ENCODE data around the gene GPR3. TPM values are rescaled to one million over a fixed set of nuclear protein-coding genes. Genes with fewer than 3 reads are reported as not detected.

The GPR3 gene
- polyA plus RNA-seq, 2 of the 4 experiments (the other 2 are of a cell fraction): 0.76 to 1.7 TPM

- DNase-seq (ENCODE audit: low read depth in 1 of 2, low spot score in 1 of 2): no peak
- no peak for ATAC-seq
- Histone ChIP-seq H3K4me2 (no peak overlapping the region), H3K27ac (no peak overlapping the region), H3K9me3 (no peaks in the 10 kb centered on the region), H3K4me1 (peaks cover 2% of the 10 kb centered on the region; the same call in 2 of the 3 replicates), H3K4me3 (no peak overlapping the region)
- POLR2A ChIA-PET: no interaction called here
- no peak for FAIRE-seq
- CTCF ChIA-PET: interaction anchor here (2.6 to 12.1 kb wide), 3 partner anchors 23 to 31 kb away, joined by 8 to 134 read pairs (median 21); partner anchors contain the start of genes GPR3 and SYTL1
- WGBS (ENCODE audit: missing lambda C conversion rate): 91% methylated on average over 8 of the region's 9 CpGs
- TF ChIP-seq ESRRA (IDR thresholded peaks at IDR 0.05; ENCODE audit: borderline replicate concordance, low read length) (no peak), CEBPB (IDR thresholded peaks at IDR 0.05) (no peak), EP300 (IDR thresholded peaks at IDR 0.05) (no peak), NFE2L2 (conservative IDR thresholded peaks at IDR 0.05; ENCODE audit: low read length) (no peak), PHF8 (IDR thresholded peaks at IDR 0.05; ENCODE audit: borderline replicate concordance, low read depth) (no peak), POLR2AphosphoS2 (conservative IDR thresholded peaks at IDR 0.05; ENCODE audit: low read length) (no peak), FOSL2 (IDR thresholded peaks at IDR 0.05) (no peak), FOSL2 (CRISPR knock-in tag; IDR thresholded peaks at IDR 0.05) (no peak), RARB (CRISPR knock-in tag; IDR thresholded peaks at IDR 0.05) (no peak), JUN (IDR thresholded peaks at IDR 0.05) (no peak), MAFK (IDR thresholded peaks at IDR 0.05; ENCODE audit: partially characterized antibody) (no peak), ZNF302 (CRISPR knock-in tag; IDR thresholded peaks at IDR 0.05) (no peak), CHD4 (IDR thresholded peaks at IDR 0.05; ENCODE audit: borderline replicate concordance) (no peak), HDAC2 (IDR thresholded peaks at IDR 0.05) (no peak), HES2 (IDR thresholded peaks at IDR 0.05) (no peak), JUNB (IDR thresholded peaks at IDR 0.05) (no peak), TFCP2L1 (CRISPR knock-in tag; IDR thresholded peaks at IDR 0.05) (no peak)
These were observed 32.6 kb upstream of the GPR3 start for GRCh38 chr1:27359822-27360158.

- no peak overlapping the region for H3K4me2 ChIP-seq
- TF ChIP-seq KDM5A (IDR thresholded peaks at IDR 0.05) (no peak), RFX5 (IDR thresholded peaks at IDR 0.05) (no peak), CTCF (IDR thresholded peaks at IDR 0.05) (no peak), EHF (CRISPR knock-in tag; IDR thresholded peaks at IDR 0.05) (no peak), NPAS2 (CRISPR knock-in tag; IDR thresholded peaks at IDR 0.05; ENCODE audit: borderline replicate concordance) (no peak), ATOH8 (CRISPR knock-in tag; IDR thresholded peaks at IDR 0.05; ENCODE audit: low read depth) (no peak), CBX8 (IDR thresholded peaks at IDR 0.05) (no peak), PHF8 (IDR thresholded peaks at IDR 0.05; ENCODE audit: borderline replicate concordance, low read depth) (no peak), HDAC2 (IDR thresholded peaks at IDR 0.05) (no peak), POLR2AphosphoS2 (conservative IDR thresholded peaks at IDR 0.05; ENCODE audit: low read length) (no peak), FOXS1 (CRISPR knock-in tag; IDR thresholded peaks at IDR 0.05) (no peak), CBX2 (IDR thresholded peaks at IDR 0.05; ENCODE audit: borderline replicate concordance, low read depth) (no peak), SMC3 (IDR thresholded peaks at IDR 0.05) (no peak), RCOR1 (IDR thresholded peaks at IDR 0.05; ENCODE audit: low read depth, low read length) (no peak), CHD2 (IDR thresholded peaks at IDR 0.05; ENCODE audit: low read length, partially characterized antibody) (no peak), MAFK (IDR thresholded peaks at IDR 0.05; ENCODE audit: partially characterized antibody) (no peak), BCL3 (IDR thresholded peaks at IDR 0.05) (no peak), HMGXB4 (CRISPR knock-in tag; IDR thresholded peaks at IDR 0.05; ENCODE audit: borderline replicate concordance) (no peak), NR3C1 (IDR thresholded peaks at IDR 0.05) (no peak), MAZ (IDR thresholded peaks at IDR 0.05; ENCODE audit: borderline replicate concordance, low read depth, low read length) (no peak)
- ATAC-seq: no peak
- peaks cover 7% of the 10 kb centered on the region for H3K4me1 ChIP-seq
- H3K4me3 ChIP-seq: no peak overlapping the region
- CTCF ChIA-PET: interaction anchor here (0.7 to 12.1 kb wide), 4 partner anchors 24 to 246 kb away, joined by 3 to 134 read pairs (median 8); partner anchors contain the start of gene SYTL1
- 89% methylated on average over 43 of the region's 71 CpGs for WGBS (ENCODE audit: missing lambda C conversion rate)
- no peak for FAIRE-seq
- no peaks in the 10 kb centered on the region for H3K9me3 ChIP-seq
- DNase-seq (ENCODE audit: low read depth in 1 of 2, low spot score in 1 of 2): no peak
- H3K27ac ChIP-seq: no peak overlapping the region
- POLR2A ChIA-PET: no interaction called here
These were observed 32.0 kb upstream of the GPR3 start for GRCh38 chr1:27360159-27361043.

Data from A549 (cell line).